ENCODE measurements around the gene TTYH3.
"Not testable (repeated sequence)": the region's sequence is repeated elsewhere in the genome, so short reads cannot be mapped to it uniquely, and the experiment has no call there.

The TTYH3 gene

DNA sequence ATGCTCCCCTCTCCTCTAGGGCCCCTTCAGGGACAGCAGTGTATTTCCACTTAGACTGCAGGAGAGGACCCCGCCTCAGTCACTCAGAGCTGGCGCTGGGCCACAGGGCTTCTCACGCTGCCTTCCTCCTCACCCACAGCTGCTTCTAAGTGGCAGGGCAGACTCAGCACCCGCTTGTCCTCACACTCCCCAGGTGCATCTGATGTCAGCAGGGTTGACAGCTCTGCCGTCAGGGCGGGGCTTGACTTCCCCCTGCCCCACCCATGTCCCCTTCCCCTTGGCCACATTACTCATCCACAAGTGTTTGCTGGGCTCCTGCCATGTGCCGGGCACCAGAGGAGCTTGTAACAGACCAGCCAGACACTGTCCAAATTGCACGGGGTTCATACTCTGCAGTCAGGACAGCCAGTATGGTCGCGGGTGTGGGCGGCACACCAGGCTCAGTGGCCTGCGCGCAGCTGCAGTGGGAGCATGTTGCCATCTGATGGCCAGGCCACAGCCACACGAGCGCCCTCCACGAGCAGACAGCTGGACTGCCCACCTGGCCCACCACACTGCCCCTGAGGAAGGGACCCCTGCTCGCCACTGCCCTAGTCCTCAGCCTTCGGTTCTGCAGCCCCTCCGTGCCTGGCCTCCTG, 29.3 kb upstream of the TTYH3 start:
- FAIRE-seq (no peak), DNase-seq (ENCODE audit: low spot score) (no peak)

DNA sequence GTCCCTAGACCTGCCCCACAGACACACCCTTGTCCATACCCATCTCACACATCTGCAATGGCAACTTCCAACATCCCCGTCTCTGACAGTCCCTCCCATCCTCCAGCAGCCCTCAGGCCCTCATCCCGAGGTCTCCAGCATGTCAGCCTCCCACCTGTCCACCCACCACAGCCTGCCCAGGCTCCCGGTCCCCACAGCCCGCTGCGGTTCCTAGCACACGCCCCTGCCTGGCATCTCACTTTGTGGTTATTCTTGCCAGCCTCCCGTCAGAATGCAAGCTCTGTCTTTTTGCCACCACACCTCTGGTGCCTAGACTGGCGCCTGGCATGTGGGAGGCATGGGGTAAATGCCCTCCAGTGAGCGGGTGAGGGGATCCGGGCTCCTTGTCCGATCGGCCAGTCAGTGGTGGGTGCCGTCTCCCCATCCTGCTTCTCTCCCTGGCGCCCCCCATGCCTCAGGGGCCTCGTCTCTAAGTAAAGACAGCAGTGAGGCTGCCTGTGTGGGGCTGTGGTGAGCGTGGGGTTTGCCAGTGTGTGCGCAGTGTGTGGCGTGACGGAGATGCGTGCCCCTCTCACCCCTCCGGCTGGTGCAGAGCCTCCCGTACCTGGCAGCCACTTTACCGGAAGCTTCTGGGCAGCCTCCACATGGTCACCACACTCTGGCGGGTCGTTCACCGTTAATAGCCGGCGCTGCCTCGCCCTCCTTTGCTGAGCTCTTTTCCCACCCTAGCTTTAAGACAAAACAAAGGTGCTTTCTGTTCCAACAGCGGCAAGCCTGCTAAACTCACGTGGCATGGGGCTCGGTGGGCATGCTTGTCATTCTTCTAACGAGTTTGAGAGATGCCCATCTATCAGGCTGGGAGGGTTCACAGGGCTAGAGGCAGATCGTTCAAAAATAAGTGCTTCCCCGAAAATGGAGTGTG, 28.5 kb upstream of the TTYH3 start:
- DNase-seq (ENCODE audit: low spot score) (no peak), FAIRE-seq (no peak)

DNA sequence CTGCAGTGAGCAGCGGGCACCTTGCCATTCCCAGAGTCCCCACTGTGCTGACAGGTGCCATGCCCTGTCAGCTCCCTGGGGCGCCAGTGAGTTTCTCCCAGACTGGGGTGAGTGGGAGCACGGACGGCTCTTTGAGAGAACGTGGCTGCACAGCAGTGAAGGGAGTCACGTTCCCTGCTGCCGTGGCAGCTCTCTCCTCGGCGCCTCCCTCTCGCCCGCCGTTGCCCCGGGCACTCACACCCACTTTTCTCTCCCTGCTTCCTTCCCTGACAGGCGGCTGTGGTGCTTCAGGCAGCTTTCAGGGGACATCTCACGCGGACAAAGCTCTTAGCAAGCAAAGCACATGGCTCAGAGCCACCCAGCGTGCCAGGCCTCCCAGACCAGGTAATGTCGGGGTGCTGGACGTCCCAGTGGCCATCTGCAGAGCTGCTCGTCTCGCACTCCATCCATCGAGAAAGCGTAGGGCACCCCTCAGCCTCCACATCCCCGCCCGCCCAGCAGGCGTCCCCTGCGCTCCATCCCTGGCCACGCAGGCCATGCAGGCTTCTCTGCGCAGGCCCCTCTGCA, 27.1 kb upstream of the TTYH3 start:
- no peak for DNase-seq (ENCODE audit: low spot score)
- FAIRE-seq = no peak

DNA sequence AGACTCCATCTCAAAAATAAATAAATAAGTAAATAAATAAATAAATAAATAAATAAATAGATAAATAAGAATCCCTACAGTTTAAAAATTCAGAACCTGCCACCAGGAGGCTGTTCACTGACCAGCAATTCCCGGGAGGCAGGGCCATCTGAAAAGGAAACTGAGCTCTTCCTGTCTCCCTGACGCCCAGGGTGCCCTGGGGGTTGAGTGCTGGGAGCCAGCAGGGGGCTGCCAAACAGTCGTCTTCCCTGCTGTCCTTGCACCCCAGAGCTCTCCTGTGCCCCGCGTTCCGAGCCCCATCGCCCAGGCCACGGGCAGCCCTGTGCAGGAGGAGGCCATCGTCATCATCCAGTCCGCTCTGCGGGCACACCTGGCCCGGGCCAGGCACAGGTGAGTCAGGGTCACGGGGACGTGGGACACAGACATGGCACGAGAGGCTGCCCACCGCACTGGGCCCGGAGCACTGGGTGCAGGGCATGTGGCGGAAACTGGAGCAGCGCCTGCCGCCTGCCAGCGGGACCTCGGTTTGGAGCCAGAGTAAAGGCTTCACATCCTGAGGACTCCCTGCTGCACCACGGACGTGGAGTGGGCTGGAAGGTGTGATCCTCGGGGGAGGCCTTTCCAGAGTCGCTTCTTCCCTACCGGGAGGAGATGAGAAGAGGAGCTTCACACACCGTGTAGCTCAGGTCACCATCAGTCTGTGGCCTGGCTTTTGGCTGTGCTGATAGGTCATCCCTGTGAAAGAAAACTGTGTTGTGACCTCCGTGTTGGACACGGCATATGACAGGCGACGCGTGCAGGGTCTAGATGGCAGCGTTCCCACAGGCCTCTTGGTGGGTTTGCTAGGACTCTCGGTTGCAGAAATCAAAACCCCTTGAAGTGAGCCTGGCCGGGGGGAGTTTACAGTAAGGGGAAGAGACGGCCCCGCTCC, 25.9 kb upstream of the TTYH3 start:
- FAIRE-seq (no peak), DNase-seq (ENCODE audit: low spot score) (no peak)

DNA sequence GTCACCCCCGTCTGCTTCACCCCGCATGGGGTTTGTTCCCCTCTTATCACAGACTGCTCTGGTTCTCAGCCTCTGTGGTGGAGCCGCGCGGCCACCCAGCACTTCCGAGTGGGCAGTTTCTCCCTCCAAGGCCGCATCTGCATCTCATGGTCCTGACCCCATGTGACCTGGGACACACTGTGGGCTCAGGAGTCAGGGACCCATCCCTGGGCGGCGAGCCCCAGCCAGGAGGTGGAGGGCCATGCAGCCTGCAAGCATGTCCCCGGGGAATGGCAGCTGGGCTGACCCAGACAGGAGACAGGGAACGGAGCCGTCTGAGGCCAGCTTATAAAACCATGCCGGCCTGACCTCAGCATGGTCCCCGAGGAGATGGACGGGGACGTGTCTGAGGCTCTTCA, 25.2 kb upstream of the TTYH3 start:
- DNase-seq (ENCODE audit: low spot score) (no peak), FAIRE-seq (no peak)

DNA sequence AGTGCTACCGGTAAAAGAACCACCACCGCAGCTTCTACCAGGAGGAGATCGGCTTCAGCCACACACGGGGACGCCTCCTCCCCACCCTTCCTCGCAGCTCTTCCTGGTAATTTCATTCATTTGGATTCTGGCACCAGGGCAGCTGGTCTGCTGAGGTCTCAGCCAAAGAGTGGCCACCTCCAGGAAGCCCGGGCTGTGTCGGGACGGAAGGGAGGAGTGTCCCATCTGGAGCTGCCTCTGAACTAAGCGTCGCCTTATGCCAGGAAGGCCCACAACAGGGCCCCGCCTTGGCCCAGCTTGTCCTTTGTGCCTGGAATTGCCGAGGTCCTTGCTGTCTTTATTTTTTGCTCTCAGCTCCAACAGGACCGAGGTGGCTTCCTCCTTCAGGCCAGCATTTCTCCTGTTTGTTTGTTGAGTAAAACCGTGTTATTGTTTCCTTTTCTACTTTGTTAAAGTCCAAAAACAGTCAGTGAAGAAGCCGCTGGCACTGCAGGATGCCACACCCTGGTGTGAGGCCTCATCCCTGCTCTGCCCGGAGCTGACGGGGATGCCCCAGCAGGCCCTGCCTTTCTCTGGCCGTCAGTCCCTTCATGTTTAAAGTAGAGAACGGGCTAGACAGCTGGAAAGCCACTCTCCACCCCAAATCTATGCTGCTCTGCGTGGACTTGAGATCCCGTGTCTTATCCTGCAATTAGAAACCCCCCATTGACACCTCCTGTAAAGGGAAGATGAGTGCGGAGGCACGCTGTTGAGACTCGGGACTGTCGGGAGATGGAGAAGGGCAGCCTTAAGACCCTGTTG, 24.5 kb upstream of the TTYH3 start:
- no peak for DNase-seq (ENCODE audit: low spot score)
- no peak for FAIRE-seq

DNA sequence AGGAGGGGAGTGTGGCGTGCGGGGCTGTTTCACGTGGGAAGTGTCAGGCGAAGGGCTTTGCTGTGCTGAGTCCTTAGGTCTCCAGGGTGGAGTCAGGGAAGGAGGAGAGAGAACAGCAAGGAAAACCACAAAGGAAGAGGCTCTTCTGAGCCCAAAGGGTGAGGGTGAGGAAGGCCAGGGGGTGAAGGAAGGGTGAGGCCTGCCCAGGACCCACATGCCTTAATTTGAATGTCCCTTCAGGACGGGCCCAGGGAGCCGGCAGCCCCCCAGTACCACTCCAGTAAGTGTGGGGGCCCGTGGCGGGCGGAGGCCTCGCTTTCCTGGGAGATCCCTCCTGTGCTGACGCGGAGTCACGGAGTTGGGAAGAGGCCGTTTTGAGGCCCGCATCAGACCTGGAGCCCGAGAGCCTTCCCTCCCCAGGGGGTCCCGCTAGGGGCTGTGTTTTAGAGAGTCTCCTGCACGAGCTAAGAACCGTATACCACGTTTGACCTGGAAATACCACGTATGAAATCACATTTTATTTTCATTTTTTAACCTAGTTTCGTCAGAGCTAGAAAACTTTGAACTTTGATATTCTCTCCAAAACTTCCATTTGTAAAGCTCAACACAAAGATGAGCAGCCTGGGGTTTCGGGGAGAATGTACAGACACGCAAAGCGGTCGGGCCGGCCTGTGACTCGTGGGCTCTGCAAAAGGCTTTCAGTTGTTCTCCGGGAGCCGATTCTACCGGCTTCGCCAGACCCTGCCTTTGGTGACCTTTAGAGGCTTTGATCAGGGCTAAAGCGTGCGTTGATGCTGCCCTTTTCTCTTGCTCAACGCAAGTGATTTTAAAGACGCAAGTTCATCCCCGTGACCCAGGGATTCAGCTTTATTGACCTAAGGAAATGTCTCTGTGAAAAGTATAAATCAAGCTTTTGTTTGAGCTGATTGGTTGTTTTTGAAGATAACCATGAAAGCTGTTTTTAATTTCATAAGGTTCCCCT, 23.6 kb upstream of the TTYH3 start:
- DNase-seq (ENCODE audit: low spot score) (no peak), FAIRE-seq (no peak)

DNA sequence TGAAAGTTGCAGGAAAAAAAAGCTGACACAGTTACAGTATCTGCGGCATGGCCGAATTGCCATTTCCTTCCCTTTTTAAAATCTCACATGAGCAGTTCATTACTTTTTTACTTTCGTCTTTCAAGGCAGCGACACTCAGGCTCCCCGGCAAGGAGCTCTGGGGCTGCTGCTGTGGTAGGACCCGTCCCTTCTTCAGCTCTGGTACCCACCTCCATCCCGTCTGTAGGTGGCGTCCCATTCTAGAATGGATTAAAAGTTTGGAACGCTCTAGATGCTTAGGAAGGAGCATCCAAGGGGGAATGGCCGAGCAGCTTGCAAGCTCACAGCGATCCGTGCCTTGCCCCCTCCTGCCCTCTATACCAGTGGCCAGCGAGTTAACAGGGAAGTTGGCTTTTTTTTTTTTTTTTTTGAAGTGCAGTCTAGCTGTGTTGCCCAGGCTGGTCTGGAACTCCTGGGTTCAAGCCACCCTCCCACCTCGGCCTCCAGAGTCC, 22.8 kb upstream of the TTYH3 start:
- DNase-seq (ENCODE audit: low spot score) (no peak), FAIRE-seq (no peak)

DNA sequence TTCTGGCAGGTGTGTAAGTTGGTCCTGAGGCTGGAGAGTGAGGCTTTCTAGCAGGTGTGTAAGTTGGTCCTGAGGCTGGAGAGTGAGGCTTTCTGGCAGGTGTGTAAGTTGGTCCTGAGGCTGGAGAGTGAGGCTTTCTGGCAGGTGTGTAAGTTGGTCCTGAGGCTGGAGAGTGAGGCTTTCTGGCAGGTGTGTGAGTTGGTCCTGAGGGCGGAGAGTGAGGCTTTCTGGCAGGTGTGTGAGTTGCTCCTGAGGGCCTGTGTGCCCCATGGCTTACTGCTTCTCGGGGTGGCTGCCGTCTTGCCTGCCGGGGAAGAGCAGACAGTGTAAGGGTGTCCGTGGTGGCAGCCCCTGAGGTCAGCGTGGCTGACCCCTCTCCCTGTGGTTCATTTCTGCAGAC, 22.1 kb upstream of the TTYH3 start:
- DNase-seq (ENCODE audit: low spot score); FAIRE-seq: not testable (repeated sequence)

DNA sequence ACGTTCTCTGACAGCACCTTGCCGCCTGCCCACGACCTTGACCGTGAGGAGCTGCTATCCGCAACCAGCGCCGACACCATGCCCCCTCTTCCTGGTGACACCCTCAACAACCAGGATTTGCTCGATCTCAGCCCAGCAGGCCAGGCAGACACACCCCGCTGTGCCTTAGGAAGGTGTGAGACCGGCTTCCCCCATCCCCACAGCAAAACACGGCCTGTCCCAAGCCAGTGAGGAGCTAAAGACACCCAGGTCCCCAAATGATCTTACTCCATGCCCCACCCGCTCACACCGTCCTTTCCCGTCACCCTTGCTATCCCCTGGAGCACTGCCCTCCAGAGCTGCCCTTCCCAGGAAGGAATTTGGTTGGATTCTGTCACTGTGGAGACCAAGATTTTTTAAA, 21.3 kb upstream of the TTYH3 start:
- DNase-seq (ENCODE audit: low spot score) (no peak), FAIRE-seq (no peak)

DNA sequence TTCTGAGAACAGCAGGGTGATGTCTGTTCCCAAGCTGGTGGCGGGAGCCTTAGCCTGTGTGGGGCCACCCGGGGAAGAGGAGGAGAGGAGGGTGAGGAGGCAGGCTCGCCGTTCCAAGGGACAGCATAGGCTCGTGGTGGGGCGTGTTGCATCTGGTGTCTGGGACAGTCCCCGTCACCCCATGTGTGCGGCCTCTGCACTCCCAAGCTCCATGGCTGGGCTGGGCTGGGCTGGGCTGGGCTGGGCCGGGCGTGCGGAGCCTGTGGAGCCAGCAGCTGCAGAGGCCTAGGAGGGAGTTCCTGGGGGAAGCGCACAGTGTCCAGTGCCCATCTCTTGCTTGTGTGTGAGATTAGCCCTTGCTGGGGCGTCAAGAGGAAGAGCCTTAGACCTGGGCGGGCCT, 20.9 kb upstream of the TTYH3 start:
- FAIRE-seq (no peak), DNase-seq (ENCODE audit: low spot score) (no peak)

DNA sequence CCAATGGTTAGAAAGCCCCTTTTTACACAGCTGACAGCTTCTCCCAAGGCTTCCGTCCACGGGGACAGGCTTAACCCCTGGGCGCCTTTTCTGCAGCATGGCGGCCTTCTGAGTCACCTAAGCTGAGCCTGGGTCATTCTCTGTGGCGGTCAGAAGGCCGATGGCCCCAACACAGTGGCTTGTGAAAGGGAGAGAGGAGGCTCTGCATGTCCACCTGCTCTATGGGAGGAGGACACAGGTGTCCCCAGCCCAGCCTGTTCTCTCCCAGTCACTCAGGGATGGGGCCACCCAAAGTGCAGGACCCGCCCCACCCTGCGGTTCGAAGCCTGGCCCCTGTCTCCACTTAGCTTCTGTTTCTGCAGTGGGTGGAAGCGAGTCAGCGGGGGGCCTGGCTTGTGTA, 20.4 kb upstream of the TTYH3 start:
- DNase-seq (ENCODE audit: low spot score) (no peak), FAIRE-seq (no peak)

DNA sequence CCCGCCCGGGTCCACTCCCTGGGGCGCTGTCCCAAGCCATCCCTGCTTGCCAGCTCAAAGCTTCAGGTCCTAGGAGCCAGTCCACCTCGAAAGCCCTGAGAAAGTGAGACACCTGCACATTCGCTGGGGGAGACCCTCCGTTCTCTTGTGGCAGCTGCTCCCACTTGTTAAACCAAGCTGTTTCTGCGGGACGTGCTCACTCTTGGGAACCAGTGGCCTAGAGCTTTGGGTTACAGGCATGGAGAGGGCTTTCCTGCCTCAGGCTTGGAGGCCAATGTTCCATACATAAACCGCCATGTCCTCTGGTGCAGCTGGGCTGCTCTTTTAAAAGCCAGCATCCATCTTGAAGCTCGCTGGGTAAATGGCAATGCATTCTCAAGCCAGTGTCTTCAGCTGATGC, 19.9 kb upstream of the TTYH3 start:
- no peak for FAIRE-seq
- no peak for DNase-seq (ENCODE audit: low spot score)

DNA sequence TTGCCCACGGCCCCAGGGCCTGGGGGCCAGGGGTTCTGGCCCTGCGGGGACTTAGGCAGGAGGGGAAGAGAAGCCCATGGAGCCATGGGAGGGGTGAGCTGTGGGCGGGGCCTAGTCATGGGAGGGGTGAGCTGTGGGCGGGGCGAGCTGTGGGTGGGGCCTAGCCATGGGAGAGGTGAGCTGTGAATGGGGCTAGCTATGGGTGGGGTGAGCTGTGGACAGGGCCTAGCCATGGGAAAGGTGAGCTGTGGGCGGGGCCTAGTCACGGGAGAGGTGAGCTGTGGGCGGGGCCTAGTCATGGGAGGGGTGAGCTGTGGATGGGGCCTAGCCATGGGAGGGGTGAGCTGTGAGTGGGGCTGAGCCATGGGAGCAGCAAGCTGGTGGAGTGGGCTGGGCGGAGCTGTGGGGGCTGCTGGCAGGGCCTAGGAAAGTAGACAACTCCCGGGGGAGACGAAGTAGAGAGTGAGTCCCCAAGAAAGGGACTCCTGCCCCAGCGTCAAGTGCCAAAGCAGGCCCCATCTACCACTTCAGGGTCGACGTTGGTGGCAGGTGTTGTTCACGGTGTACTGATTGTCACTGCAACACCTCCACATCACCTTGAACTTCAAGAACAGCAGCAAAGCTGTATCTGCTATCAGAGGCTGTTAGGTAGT, 19.2 kb upstream of the TTYH3 start:
- FAIRE-seq = no peak

DNA sequence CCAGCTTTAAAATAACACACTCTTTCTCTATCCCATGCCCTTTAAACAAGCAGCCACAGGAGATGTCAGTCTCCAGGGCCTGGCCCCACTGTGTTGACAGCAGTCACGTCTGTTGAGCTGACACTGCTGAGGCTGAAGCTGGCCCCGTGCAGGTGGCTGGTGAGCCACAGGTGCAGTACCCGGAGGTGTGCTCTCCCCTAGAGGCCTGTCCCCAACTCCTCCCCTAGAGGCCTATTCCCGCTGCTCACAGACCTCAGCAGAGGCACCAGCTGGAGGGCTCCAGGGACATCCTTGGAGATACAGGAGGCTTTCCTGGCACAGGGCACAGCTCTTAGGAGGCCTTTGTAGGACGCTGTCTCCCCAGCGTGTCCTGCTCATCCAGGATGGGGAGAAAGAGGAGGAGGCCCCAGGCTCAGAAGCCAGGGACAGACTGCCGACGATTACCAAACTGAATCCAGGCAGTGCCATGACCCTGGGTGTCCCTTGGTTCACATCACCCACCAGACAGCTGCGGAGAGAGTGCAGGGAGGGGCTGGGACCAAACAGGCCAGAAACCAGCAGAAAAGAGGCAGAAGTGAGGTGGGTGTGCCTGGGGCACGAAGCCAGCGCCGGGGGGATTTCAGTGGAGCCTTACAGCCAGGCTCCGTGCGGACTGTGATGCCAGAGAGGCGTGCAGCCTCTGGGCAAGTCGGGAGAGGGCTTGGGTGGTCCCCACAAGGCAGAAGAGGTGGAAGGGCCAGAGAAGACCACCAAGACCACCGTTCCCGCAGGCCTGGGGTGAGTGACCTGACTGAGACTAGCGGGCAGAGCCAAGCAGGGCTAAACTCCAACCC, 18.5 kb upstream of the TTYH3 start:
- DNase-seq (ENCODE audit: low spot score) = no peak
- FAIRE-seq = no peak

More for the DNA sequence above, 19.2 kb upstream of the TTYH3 start:
- no peak for DNase-seq (ENCODE audit: low spot score)

DNA sequence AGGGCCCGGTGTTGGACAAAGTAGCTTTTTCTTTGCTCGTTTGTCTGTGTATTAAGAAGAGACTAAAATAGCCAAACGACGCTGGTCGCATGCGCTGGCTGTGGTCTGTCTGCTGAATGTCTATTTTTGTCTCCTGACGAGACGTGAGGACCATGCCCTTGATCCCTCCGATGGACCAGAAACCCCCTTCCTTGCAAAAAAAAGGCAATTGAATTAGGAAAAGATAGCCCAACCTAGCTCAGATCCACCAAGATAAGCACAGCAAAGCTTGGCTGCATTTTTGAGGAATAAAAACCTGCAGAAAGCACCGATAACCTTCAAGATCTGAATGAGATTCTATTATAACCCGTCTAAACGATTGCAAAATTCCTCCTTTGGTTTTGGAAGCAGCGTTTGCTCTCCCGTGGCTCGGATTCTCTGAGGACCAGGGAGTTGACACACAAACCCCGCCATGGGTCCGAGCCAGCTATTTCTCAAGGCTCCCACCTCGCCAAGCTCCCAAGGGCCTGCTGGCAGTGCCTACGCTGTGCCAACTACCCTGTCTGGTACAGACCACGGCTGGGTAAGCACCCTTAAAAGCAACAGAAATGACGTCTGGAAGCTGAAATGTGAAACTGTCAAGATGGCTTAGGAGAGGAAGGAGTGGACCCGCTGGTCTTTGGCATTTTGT, 17.7 kb upstream of the TTYH3 start:
- FAIRE-seq (no peak), DNase-seq (ENCODE audit: low spot score) (no peak)

DNA sequence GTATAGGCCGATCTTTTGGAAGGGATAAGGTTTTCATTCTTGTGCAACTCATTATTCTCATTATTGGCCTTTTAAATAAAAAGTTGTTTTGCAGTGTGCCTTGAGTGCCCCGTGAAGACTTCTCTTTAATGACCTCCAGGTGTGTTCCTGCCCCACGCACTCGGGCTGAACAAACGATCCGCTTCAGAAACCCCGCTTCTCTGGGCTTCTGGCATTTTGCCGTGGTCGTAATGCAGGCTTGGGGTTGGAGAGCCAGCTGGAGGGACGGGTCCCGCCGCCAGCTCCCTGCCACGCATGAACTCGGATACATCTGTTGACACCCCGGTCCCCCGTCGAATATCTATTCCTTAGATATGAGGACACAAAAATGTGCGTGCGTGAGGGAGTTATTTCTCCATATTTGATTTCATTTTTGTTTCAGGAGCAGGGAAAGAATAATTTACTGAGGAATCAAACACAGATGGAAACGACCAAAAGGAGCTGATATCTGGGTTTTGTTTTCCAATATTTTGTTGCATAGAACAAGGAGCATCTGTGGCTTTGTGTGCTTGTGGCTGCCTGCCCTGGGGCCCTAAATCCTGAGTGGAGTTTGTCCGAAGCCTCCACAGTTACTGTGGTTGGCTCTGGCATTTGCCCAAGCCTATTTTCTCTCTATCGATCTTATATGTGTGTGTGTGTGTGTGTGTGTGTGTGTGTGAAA, 17.0 kb upstream of the TTYH3 start:
- DNase-seq (ENCODE audit: low spot score) (no peak), FAIRE-seq (no peak)
